Measurements from ENCODE around the gene GRPR.

GRPR gene

DNA sequence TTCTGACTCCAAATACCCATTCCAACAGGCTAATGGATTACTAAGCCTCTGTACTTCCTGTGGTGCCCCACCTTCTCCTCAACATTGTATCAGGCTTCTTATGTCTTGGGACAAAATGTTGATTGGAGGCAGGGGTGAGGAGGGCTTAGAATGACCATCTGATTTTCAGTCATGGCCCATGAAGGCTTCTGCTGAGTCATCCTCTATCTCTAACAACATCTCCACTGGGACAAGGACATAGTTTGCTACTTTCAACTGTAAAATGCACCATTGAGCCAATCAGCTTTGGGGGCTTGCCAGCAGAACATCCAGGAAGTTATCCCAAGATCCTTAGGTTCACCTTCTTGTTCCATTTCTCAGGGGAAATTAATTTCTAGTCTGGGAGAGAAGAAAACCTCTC is 73.5 kb downstream of the GRPR start:
- H3K27me3 ChIP-seq (ENCODE audit: control insufficient read depth, insufficient read depth, low read length), result no peaks in the 10 kb centered on the region

DNA sequence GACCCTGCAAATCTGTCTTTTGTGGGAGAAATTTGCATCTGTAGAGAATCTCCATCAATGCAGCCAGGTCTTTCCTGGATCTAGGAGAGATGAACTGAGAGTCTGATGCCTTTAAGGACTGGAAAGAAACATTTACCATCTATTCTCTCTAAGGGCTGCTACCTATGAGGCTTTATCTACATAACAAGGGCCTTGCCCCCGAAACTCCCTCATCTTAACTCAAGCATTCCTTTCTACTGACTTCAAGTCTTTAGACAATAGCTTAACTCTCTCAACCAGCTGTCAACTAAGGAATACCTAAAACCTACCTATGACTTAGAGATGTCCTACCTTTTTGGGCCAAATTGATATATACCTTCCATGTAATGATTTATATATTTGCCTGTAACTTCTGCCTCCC is 76.0 kb downstream of the GRPR start:
- no peaks in the 10 kb centered on the region for H3K79me2 ChIP-seq
- TF ChIP-seq, protein P1, sequence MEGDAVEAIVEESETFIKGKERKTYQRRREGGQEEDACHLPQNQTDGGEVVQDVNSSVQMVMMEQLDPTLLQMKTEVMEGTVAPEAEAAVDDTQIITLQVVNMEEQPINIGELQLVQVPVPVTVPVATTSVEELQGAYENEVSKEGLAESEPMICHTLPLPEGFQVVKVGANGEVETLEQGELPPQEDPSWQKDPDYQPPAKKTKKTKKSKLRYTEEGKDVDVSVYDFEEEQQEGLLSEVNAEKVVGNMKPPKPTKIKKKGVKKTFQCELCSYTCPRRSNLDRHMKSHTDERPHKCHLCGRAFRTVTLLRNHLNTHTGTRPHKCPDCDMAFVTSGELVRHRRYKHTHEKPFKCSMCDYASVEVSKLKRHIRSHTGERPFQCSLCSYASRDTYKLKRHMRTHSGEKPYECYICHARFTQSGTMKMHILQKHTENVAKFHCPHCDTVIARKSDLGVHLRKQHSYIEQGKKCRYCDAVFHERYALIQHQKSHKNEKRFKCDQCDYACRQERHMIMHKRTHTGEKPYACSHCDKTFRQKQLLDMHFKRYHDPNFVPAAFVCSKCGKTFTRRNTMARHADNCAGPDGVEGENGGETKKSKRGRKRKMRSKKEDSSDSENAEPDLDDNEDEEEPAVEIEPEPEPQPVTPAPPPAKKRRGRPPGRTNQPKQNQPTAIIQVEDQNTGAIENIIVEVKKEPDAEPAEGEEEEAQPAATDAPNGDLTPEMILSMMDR (IDR thresholded peaks at IDR 0.05), result no peak
- H3K9me3 ChIP-seq (ENCODE audit: control insufficient read depth, low read length), result no peaks in the 10 kb centered on the region

More for the DNA sequence above, 73.5 kb downstream of the GRPR start:
- H3K79me2 ChIP-seq, result no peaks in the 10 kb centered on the region
- H3K4me3 ChIP-seq (ENCODE audit: low read depth, low read length), result no peak overlapping the region
- no peaks in the 10 kb centered on the region for H3K36me3 ChIP-seq (ENCODE audit: control insufficient read depth, insufficient read depth, low read length)
- no peak overlapping the region for H2AFZ ChIP-seq
- no peak overlapping the region for H3K4me2 ChIP-seq (ENCODE audit: low read length)
- TF ChIP-seq, protein P1 (IDR thresholded peaks at IDR 0.05), result no peak
- H3K9ac ChIP-seq, result no peak overlapping the region
- no peaks in the 10 kb centered on the region for H3K4me1 ChIP-seq
- H3K9me3 ChIP-seq (ENCODE audit: control insufficient read depth, low read length), result no peaks in the 10 kb centered on the region
- no peak overlapping the region for H3K27ac ChIP-seq

DNA sequence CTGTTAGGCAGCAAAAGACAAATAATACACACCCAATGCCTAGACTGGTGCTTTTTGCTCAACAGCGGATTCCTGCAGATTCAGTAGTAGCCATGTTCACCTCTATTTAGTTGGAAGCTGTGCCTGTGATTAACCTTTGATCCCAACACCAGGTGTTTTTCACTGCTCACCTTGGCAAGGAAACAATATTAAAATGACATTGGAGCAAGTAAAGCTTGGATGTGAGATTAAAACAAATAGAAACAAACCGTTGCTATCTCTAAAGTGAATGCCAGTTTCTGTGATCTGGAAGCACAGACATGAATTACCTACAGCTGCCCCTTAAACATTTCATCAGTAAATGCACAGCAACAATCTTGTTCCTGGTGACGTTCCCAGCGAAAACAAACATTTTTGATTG is 79.6 kb downstream of the GRPR start:
- H3K9ac ChIP-seq, result no peak overlapping the region
- TF ChIP-seq, protein P1 (IDR thresholded peaks at IDR 0.05), result no peak
- no peaks in the 10 kb centered on the region for H3K79me2 ChIP-seq
- no peak overlapping the region for H3K27ac ChIP-seq
- no peaks in the 10 kb centered on the region for H3K36me3 ChIP-seq (ENCODE audit: control insufficient read depth, insufficient read depth, low read length)
- no peaks in the 10 kb centered on the region for H3K27me3 ChIP-seq (ENCODE audit: control insufficient read depth, insufficient read depth, low read length)
- no peak overlapping the region for H3K4me3 ChIP-seq (ENCODE audit: low read depth, low read length)
- no peak overlapping the region for H3K4me2 ChIP-seq (ENCODE audit: low read length)
- no peak overlapping the region for H2AFZ ChIP-seq
- H3K9me3 ChIP-seq (ENCODE audit: control insufficient read depth, low read length), result no peaks in the 10 kb centered on the region
- H3K4me1 ChIP-seq, result no peaks in the 10 kb centered on the region

More for the DNA sequence above, 76.0 kb downstream of the GRPR start:
- H3K4me1 ChIP-seq, result no peaks in the 10 kb centered on the region
- no peak overlapping the region for H3K27ac ChIP-seq
- no peaks in the 10 kb centered on the region for H3K36me3 ChIP-seq (ENCODE audit: control insufficient read depth, insufficient read depth, low read length)
- H3K4me3 ChIP-seq (ENCODE audit: low read depth, low read length), result no peak overlapping the region
- H3K4me2 ChIP-seq (ENCODE audit: low read length), result no peak overlapping the region
- H2AFZ ChIP-seq, result no peak overlapping the region
- no peak overlapping the region for H3K9ac ChIP-seq
- H3K27me3 ChIP-seq (ENCODE audit: control insufficient read depth, insufficient read depth, low read length), result no peaks in the 10 kb centered on the region

All from parathyroid adenoma (tissue), 2 donors.